NCI-H187 (cell line): Measurements from ENCODE around the gene CHGA.

Experiments used
- DNase-seq, 2 experiments: peaks; one replicate each; lab custom pipeline; 2025; lab: John Stamatoyannopoulos, UW

CHGA gene

DNA sequence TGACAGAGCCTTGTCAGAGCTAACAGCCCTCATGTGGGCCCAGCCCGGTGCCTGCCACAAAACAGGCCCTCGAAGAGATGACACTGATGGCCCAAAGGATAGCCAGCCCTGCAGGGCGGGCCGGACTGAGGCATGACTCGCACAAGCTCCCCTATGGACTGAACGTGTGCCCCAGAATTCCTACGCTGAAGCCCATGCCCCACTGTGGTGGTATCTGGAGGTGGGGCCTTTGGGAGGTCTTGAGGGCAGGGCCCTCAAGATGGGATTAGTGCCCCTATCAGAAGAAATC lies 38.6 kb downstream of the CHGA start:
- DNase-seq, result no peak

GRCh38 chr14:92962031-92962830 lies 39.3 kb downstream of the CHGA start:
- no peak for DNase-seq

- DNase-seq, result no peak
Measured at GRCh38 chr14:92962831-92963095, 39.8 kb downstream of the CHGA start.

DNA sequence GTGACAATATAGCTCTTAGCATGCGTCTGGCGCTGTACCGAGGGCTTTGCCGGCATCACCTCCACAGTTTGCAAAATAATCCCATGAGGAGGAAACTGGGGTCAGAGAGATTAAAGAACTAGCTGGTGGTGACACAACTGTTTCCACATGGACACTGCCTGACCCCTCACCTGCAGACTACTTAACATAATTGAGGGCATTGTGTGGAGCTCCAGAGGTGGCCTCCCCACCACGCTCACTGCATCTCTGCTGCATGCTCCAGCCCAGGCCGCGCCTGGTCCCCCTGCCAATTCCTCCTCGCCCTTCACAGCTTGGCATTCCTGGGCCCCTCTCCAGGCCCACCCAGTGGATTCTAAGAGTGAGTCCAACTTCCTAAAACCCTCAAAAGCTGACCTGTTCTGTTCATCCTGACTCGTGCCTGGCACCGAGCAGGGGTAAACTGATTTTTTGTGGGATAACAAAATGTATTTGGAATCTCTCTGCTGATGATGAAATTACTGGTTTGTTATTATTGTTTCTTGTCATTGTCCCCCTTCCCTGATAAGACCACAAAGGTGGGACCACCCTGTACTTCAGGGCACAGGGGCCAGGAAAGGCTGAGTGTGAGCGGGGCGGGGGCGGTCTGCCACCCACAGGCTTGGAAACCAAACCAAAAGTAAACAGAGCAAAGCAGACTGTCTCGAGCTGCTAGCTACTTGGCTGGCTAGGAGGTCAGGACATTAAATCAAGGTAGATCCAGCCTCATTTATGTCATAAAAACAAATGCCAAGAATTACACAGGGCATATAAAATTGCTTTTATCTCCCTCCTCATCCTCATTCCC lies 40.6 kb downstream of the CHGA start:
- no peak for DNase-seq

DNA sequence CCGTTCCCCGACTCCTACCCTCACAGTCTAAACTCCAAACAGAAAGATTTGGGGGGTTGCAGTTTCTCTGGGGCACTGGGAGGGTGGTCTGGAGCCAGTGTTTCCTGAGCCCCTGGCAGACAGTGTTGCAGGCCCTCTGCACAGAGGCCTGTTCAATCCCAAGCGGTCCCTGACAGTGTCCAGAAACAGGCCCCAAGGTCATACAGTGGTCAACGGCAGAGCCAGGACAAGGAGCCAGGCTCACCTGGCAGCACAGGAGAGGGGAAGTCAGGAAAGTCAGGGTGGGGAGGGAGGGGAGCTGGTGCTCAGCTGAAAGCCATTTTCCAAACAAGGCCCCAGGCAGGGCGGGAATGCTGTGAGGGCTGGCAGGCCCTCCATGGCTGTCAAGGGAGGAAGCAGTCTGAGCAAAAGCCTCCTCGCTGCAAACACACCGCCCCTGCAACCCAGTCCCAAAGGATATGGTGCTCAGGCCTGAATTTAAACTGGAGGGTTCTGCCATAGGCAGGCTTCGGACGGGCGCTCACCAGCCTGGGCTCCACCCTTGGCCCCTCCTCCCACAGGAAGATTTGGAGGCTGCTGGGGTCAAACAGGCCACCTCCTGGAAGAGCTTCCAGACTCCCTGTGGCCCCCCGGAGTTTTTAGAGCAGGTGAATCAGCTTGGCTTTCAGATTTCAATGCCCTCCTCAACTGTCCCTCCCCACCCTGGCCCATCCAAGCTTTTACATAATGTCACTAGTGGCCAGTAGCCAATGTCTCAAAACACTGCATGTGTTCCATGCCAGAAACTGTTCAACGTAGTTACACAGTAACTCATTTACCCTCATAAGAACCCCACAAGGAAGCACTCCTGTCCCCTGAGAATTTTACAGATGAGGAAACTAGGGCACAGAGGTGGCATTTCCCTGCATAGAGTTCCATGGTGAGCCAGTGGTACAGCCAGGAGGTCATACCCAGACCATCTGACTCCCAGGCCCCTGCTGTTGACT lies 41.5 kb downstream of the CHGA start:
- DNase-seq, result no peak

DNA sequence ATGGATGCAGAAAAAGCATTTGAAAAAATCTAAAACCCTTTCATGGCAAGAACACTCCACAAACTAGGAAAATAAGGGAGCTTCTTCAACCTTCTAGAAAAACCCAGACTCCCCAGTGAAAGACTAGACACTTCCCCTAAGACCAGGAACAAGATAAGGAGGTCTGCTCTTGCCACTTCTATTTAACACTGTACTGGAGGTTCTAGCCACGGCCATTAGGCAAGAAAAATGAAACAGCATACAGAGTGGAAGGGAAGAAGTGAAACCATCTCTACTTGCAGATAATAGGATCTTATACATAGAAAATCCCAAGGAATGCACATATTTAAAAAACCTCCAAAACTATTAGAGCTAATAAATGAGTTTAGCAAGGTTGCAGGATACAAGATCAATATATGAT lies 42.3 kb downstream of the CHGA start:
- DNase-seq, result no peak

GRCh38 chr14:92967346-92967926 lies 44.5 kb downstream of the CHGA start:
- DNase-seq, result no peak

- DNase-seq, result no peak
Measured at GRCh38 chr14:92968291-92969020, 45.5 kb downstream of the CHGA start.

GRCh38 chr14:92969430-92969829 lies 46.5 kb downstream of the CHGA start:
- DNase-seq, result no peak

GRCh38 chr14:92969871-92970270 lies 46.9 kb downstream of the CHGA start:
- DNase-seq, result no peak

DNA sequence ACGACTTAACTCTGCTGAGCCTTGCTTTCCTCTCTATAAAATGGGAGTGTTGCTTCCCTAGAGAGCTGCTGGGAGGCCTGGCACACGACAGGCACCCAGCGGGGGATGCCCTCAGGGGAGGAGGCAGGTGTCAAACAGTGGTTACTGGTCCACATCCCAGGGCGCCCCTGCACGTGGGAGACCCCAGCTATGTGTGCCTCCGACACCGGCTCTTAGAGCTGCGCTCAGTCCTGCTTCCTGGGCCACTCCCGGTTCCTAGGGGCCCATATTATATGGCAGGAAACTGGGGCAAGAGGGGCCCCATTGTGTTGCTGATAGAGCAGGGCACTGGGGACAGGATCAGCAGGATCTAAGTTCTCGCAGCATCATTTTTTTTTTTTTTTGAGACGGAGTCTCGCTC lies 47.3 kb downstream of the CHGA start:
- DNase-seq, result no peak

DNA sequence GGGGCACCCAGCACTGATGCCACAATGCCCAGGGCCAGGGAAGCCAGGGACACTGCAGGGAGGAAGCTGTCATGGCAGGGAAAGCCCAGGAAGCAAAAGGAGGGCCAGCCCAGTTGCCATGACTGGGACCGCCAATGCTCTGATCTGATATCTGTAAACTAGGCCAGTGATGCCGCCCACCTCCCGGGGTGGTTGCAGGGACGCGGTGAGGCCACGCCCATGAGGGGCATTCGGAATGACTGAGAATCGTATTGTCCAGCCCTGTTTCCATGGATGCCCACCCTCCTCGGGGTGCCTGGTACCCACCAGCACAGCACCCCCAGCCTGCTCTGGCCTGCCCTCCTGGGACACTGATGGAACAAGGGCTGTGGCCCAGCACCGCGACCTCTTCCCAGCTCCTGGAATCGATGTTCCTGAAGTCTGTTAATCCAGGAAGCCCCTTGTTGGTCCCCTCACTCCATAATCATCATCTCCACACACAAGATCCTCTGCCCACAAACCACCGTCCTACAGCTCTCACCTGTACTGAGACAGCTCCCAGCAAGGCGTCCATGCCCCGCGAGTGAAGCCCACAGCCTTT lies 48.7 kb downstream of the CHGA start:
- DNase-seq, result no peak

- DNase-seq, result peak in 1 of 2 experiments; percentile 18
Measured at GRCh38 chr14:92973261-92973797, 50.4 kb downstream of the CHGA start.

DNA sequence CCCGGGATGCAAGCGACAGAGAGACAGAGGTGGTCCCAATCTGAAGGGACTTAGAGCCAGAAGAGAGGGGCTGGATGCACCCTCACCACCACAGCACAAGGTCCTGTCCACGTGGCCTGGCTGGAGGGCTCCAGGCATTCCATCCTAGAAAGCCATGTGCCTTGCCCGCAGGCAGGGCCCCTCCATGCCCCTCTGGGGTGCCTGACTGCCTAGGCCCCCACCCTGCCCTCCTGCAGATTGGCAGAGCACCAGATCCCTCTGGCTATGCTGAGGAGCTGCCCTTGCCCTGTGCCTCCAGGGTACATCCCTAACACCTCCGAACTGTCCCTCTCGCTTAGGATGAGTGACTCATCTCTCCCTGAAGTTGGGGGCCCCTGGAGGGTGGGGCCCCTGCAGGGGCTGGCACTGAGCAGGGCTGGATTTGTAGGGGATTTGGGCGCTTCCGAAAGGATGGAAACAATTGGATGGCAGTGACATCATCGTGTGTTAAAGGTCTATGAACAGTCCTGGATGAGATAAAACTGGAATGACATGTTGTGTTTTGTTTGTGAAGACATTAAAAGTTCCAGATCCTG lies 50.9 kb downstream of the CHGA start:
- no peak for DNase-seq

GRCh38 chr14:92974541-92975345 lies 51.8 kb downstream of the CHGA start:
- DNase-seq, result no peak

DNA sequence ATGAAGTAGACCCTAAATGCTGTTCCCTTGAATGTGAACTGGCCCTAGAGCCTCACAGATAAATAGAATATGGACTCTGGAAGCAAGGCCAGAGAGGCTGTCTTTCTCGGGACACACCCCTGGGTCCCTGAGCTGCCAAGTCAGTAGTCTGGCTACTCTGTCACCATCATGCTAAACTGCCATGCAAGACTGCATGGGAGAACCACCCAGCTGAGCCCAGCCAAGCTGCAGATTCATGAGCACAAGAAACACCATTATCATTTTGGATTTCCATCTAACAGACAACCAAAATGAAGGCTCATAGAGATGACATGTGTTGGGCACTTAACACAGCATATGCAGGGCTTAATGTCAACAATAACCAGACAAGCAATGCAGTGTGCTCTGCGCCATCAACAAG lies 53.3 kb downstream of the CHGA start:
- DNase-seq, result no peak

DNA sequence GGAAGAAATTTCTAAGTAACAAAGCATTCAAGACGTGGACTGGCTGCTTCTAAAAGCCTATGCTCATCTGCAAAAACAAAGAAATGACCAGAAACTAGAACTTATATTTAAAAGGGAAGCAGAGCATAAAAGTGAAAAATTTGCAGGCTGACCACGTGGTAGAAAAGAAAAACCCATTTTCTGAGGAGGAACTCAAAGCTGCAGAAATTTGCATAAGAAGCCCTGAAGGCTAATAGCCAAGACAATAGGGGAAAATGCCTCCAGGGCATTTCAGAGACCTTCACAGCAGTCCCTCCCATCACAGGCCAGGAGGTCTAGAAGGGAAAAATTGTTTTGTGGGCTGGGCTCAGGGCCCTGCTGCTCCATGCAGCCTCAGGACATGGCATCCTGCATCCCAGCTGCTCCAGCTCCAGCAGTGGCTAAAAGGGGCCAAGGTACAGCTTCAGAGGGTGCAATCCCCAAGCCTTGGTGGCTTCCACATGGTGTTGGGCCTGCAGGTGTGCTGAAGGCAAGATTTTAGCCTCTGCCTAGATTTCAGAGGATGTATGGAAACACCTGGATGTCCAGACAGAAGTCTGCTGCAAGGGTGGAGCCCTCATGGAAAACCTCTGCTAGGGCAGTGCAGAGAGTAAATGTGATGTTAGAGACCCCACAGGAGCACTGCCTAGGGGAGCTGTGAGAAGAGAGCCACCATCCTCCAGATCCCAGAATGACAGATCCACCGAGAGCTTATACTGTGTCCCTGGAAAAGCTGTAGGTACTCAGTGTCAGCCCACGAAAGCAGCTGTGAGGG lies 55.5 kb downstream of the CHGA start:
- no peak for DNase-seq

- DNase-seq, result no peak
Measured at GRCh38 chr14:92980866-92981265, 57.9 kb downstream of the CHGA start.

GRCh38 chr14:92981726-92982125 lies 58.8 kb downstream of the CHGA start:
- DNase-seq, result no peak
